Measurements from ENCODE around the gene RSKR.
"Not testable (repeated sequence)": the region's sequence is repeated elsewhere in the genome, so short reads cannot be mapped to it uniquely, and the experiment has no call there.

RSKR gene

DNA sequence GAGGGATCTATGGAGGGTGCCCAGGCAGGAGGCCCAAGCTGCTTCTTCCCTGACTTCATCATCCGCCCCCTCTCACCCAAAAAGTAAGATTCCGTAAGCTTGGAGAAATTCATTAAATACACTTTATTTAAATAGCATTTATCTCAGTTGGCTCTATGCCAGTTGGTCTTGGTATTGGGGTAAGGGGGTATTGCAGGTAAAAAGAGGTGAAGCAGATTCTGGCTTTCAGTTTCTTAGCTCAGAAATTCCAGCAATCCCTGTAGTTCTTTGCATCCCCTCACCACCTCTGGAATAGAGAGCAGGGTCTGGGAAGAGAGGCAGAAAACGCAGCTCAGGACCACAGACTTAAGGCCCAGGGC lies 36.5 kb downstream of the RSKR start:
- DNase-seq (ENCODE audit: low read depth in 2 of 2) = no peak

DNA sequence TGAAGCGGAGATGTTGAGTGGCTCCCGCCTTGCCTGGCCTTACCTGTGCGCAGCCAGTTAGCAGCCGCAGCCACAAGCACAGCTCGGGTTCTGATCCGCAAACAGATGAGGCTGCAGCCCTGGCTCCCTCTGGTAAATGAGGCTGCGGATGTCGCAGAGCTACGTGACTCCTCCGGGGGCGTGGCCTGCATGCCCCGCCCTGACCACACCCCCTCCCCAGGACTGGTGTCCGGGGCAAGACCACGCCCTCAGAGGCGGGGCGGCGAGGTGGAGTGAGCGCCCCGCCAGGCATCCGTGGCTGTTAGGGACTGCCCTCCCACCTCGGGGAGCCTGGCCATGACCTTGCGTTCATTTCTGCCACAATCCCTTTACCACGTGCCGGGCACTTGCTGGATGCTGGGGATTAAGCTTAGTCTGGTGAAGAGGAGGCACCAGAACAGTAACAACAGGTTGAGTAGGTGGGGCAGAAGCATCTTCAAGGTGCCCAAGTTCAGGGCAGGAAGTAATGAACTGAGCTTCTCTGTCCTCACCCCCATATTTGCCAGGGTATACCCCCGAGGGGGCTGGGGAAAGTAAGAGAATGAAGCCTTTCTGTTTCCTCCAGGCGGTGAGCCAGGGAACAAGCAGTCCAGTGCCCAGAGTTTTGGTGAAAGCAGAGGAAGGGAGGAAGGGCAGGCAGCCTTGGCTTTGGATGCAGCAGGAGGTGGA lies 37.1 kb downstream of the RSKR start, which contains the start of gene ALDOC:
ALDOC (minus strand) TSS at position 138 of the 708 bp plus-strand sequence. CDS start 1,363 bp downstream, outside the sequence.
- DNase-seq (ENCODE audit: low read depth in 2 of 2) = peak; percentile 93 to 96

DNA sequence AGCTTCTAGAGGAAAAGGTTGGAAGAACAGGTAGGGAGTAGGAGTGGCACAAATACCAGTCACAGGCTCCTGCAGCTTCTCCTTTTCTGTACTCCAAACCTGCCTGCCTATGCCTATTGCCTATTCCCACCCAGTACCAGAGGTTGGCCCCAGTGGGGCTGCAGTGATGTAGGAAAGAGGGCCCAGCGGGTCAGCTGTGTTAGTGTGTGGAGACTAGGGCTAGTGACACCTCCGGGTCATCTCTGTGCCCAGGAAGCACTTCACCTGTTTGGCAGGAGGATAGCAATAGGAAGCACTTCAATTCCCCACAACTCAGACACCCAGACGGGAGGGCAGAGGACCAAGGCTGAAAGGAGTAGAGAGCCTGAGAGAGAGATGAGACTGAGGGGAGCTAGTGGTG lies 38.0 kb downstream of the RSKR start:
- not testable (repeated sequence) for DNase-seq (ENCODE audit: low read depth in 2 of 2)

DNA sequence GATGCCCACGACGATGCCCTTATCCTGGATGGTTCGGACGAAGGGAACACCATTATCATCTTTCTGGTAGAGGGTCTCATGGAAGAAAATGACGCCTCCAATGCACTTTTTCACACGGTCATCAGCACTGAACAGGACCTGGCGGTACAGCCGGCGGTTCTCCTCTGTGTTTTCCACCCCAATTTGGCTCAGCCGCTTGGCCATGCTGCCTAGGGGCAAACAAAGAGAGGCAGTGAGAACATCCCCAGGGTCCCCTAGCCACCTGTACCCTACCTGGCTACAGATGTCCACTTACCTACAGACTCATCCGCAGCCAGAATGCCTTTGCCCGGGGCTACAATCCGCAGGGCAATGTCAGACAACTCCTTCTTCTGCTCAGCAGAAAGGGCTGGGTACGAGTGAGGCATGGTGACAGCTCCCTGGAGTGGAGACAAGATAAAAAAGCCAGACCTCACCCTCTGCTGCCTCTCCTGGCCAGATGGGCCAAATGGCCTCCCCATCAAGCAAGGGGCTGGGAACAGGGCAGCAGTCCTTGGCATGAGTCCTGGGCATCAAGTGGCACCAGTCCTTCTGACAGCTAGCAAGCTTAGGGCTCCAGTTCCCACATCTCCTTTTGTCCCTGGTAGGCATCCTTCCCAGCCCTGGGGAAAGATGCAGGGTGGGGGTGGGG lies 38.7 kb downstream of the RSKR start:
- no peak for DNase-seq (ENCODE audit: low read depth in 2 of 2)

DNA sequence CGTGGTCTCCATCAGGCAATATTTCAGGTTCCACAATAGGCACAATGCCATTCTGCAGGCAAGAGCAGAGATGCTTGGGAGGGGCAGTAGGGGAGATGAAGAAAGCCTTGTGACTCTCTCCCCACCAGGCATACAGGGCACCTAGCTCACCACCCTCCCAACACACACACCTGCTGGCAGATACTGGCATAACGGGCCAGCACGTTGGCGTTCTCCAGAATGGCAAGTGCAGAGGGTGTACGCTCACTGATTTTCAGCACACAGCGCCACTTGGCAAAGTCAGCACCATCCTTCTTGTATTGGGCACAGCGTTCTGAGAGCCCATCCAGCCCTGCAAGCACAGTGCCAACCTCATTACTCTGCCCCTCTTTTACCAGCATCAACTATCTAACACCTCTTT lies 39.5 kb downstream of the RSKR start:
- DNase-seq (ENCODE audit: low read depth in 2 of 2) = no peak

DNA sequence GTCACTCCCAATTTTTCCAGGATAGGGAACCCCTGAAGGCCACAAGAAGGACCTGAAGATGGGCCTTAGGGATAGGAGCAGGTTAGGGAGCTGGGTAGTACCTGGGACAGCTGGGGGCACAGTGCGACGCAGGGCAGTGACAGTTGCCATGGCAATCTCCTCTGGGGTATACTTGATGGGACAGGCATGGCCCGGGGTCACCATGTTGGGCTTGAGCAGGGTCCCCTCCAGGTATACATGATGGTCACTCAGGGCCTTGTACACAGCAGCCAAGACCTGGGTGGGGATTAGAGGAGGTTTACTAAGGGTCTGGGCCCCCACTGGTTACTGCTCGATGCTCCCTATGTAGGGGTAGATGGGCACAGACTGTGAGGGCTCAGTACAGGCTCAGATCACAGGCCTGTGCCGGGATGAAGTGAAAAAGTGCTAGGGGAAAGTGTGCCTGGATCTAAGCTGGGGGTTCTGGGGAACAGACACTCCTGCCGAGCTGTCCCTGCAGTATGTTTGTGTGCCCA lies 40.0 kb downstream of the RSKR start:
- no peak for DNase-seq (ENCODE audit: low read depth in 2 of 2)

DNA sequence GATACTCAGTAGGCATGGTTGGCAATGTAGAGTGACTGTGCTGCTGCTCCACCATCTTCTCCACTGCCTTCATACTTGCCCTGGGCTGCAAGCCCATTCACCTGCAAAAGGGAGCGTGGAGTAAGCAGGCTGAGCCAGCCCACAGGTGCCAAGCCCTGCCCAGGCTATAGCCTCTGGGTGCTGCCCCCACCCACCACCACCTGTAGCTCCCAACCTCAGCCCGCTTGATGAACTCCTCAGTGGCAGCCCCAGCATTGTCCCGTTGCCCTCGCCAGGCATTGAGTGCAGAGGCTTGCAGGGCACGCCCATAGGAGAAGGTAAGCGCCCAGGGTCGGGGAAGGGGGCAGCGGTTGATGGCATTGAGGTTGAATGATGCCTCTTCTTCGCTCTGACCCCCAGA lies 40.5 kb downstream of the RSKR start:
- DNase-seq (ENCODE audit: low read depth in 2 of 2) = no peak

DNA sequence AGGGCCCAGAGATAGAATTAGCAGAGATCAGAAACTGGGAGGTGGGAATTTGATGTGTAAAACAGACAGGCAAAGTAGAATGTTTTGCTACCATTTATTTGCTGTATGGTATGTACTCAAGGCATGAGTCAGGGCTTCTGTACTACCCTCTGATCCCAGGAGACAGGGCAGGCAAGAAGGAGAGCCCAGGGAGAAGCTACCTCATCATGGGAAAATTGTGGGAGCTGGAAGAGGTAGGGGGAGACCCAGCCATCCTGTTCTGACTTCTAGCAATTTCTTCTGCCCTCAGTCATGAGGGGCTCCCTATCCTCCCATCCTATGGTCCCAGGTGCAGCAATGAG lies 41.0 kb downstream of the RSKR start:
- no peak for DNase-seq (ENCODE audit: low read depth in 2 of 2)

DNA sequence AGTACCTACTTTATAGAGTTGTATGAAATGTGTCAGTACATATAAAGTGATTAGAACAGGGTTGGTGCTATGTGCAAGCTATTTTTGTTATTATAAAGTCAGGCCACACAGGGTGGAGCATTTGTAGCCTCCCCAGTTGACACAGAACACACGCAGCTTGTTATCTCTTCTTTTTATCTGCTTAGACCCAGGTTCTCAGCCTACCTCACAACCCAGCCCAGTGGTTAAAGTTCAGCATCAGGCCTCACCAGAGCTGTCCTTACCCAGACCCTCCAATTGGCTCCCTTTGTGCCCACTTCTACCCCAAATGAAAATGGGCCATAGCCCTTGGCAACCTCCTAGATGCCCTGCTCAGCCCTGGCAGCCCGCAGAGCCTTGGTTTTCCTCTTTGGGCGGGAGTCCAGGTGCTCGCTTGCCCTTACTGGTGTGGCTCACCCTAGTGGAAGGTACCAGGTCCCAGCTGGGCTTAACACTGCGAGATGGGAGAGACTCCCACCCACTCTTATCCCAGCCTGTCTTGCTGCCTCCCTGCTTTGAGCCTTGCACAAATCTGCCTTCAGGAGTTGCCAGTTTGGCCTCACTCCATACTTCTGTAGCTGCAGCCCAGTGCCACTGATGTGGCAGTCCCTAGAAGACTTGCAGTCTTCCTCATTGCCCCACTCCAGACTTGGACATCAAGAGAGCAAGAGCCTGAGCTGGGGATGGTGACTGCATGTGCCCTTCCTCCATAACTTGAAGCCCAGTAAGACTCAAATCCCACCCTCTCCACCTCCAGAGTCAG lies 41.5 kb downstream of the RSKR start:
- no peak for DNase-seq (ENCODE audit: low read depth in 2 of 2)

DNA sequence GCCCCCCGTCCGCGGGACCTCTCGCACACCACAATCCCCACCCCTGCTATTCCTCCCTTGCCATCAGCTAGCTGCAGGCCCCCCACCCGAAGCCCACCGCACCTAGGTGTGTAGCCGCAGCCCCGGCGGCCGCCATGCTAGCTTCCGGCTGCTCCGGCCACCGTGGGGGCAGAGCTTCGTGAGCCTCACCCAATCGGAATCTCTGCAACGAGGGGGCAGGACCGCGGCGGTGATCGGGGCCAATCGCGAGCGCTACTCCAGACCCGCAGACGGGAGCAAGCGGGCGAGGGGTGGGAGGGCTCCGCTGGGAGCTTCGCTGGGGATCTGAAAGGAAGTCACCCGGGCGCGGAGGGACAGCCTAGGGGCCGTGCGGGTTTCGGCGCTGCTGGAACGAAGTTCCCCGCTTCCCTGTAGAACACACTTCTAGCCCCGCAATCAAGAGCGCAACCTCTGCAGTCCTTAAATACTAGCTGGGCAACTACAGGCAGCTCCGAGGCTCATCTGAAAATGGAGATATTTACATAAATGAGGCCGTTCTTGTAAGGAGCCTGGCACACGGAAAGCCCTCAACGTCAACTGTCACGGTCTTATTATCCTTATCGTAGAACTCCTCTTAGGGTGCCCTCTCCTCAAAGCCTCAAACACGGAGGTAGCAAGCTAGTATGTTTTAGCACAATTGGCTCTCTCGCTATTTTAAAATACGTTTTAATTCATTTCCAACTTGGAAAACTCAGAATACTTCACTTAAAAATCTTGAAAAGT lies 42.4 kb downstream of the RSKR start, which contains the start of gene PIGS:
PIGS (minus strand) TSS at position 164 of the 762 bp plus-strand sequence; CDS start at position 136, 28 bp downstream.
- DNase-seq (ENCODE audit: low read depth in 2 of 2) = peak; percentile 79 to 87

DNA sequence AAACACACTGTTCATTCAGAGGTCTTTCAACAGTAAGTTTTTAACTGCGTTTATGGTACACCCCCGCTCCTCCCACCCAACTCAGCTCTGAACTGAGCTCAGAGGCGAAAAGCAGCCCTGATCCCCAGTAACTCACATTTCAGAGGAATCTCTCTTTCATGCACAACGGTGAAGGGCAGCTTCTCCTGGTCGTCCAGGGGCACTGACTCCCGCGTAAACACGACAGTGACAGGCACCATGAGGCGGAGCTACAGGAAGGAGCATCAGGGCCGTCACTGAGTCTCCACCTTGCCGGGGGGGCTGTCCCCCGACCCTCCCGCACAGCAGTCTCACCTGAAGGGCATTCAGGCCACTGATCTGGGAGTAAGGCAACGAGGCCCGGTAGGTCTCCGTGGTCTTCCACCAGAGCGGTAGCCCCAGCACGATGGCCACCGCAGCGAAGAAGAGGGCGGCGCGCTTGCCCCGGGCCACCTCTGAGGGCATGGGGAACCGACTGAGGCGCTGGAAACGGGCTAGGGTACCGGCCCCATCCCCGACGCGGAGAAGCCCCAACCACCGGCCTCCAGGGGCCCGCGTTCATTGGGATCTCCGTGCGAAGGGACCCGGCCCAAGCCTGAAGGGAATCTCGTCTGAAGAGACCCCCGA lies 43.1 kb downstream of the RSKR start:
- DNase-seq (ENCODE audit: low read depth in 2 of 2) = peak in 1 of 2 donors; percentile 29

DNA sequence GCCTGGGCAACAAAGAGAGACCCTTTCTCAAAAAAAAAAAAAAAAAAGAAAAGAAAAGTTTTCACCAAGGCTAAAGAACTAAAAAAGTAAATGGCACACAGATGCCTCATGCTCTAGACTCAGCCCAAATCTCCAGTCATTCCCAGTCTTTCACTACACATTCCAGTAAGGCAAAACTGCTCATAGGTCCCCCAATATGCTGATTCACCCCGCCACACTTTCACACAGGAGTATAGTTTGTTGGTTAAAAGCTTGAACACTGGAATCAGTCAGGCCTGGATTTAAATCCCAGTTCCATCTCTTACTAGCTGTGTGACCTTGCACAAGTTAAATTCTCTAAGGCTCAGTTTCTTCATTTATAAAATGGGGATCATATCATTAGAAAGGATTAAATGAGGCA lies 44.5 kb downstream of the RSKR start:
- DNase-seq (ENCODE audit: low read depth in 2 of 2) = no peak

DNA sequence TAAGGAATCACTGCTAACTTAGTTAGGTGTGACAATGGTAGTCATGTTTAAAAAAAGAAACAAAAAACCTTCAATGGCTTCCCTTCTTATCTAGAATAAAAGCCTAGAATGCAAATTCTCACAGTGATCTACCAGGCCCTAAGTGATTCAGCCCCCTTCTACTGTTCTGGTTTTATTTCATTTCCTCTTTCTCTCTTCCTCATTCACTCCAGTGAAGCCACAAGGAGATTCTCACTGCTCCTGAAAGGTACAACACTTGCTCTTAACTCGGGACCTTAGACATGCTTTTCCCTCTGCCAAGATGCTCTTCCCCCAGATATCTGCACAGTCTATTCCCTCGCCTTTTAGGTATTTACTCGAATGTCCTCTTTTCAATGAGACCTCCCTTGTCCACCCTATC lies 46.4 kb downstream of the RSKR start:
- DNase-seq (ENCODE audit: low read depth in 2 of 2) = no peak

DNA sequence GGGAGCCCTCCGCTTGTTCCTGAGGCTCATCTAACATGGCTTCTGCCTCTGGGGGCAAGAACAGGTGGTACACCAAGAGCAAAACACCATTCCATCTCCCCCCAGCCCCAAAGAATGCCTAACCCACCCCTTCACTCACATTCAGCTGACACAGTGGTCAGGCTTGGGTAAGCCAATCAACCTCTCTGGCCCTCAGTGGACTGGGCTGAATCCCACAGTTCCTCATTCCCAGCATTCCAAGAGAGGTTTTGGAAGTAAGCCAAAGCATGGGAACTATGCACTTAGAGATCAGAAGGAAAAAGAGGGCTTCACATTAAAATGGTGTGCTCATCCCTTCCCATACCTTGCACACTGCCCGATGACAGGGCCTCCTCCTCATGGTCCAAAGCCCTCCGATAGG lies 50.5 kb downstream of the RSKR start:
- no peak for DNase-seq (ENCODE audit: low read depth in 2 of 2)

All from activated CD8-positive, alpha-beta memory T cell treated with anti-CD3 and anti-CD28 coated beads for 4 hours (primary cell).